NB4 (cell line): ENCODE data around the gene SCN7A.
"Not testable (repeated sequence)": the region's sequence is repeated elsewhere in the genome, so short reads cannot be mapped to it uniquely, and the experiment has no call there.

Source experiments
- POLR2A ChIP-seq: IDR thresholded peaks from 2 replicates; pipeline ENCODE4 v1.6.1; 2011; ENCODE audit warnings: mild to moderate bottlenecking; ENCODE audit not compliant: insufficient read length; ENCODE audit errors: extremely low read depth
- TF ChIP-seq, protein P1 (sequence below): IDR thresholded peaks from one replicate; pipeline ENCODE4 v1.5.1; 2012; ENCODE audit warnings: low read depth, low read length

DNA sequence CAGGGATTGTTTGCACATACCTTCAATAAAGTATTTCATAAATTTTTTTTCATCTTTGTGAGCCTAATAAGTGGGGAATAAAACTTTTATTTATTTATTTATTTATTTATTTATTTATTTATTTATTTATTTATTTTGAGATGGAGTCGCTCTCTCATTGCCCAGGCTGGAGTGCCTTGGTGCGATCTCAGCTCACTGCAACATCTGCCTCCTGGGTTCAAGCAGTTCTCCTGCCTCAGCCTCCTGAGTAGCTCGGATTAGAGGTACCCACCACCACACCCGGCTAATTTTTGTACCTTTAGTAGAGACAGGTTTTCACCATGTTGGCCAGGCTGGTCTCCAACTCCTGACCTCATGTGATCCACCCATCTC is 136.1 kb downstream of the SCN7A start:
- TF ChIP-seq, protein P1, sequence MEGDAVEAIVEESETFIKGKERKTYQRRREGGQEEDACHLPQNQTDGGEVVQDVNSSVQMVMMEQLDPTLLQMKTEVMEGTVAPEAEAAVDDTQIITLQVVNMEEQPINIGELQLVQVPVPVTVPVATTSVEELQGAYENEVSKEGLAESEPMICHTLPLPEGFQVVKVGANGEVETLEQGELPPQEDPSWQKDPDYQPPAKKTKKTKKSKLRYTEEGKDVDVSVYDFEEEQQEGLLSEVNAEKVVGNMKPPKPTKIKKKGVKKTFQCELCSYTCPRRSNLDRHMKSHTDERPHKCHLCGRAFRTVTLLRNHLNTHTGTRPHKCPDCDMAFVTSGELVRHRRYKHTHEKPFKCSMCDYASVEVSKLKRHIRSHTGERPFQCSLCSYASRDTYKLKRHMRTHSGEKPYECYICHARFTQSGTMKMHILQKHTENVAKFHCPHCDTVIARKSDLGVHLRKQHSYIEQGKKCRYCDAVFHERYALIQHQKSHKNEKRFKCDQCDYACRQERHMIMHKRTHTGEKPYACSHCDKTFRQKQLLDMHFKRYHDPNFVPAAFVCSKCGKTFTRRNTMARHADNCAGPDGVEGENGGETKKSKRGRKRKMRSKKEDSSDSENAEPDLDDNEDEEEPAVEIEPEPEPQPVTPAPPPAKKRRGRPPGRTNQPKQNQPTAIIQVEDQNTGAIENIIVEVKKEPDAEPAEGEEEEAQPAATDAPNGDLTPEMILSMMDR: not testable (repeated sequence)
- not testable (repeated sequence) for TF ChIP-seq POLR2A
